Measurements from ENCODE around the gene SRRM4.

DNA sequence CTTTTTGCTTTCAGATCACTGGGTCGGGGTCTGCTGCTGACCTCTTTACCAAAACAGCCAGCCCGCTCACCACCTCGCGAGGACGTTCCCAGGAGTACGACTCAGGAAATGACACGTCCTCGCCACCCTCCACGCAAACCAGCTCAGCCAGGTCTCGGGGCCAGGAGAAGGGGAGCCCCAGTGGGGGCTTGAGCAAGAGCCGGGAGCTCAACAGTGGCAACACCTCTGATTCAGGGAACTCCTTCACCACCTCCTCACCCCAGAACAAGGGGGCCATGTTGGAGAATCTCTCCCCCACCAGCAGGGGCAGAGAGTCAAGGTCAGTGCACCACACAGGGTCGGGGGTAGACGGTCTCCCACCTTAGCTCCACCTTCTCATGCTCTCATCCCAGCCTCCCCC, 164.0 kb downstream of the SRRM4 start:
- TF ChIP-seq, protein P1, sequence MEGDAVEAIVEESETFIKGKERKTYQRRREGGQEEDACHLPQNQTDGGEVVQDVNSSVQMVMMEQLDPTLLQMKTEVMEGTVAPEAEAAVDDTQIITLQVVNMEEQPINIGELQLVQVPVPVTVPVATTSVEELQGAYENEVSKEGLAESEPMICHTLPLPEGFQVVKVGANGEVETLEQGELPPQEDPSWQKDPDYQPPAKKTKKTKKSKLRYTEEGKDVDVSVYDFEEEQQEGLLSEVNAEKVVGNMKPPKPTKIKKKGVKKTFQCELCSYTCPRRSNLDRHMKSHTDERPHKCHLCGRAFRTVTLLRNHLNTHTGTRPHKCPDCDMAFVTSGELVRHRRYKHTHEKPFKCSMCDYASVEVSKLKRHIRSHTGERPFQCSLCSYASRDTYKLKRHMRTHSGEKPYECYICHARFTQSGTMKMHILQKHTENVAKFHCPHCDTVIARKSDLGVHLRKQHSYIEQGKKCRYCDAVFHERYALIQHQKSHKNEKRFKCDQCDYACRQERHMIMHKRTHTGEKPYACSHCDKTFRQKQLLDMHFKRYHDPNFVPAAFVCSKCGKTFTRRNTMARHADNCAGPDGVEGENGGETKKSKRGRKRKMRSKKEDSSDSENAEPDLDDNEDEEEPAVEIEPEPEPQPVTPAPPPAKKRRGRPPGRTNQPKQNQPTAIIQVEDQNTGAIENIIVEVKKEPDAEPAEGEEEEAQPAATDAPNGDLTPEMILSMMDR (optimal IDR thresholded peaks at IDR 0.05 in 1 of 3, IDR thresholded peaks at IDR 0.05 in 1 of 3, conservative IDR thresholded peaks at IDR 0.05 in 1 of 3; ENCODE audit: extremely low read depth in 1 of 3, insufficient read depth in 2 of 3, low read length in 3 of 3), result no peak
- TF ChIP-seq EZH2 (IDR thresholded peaks at IDR 0.05; ENCODE audit: low read length), result no peak

All from keratinocyte (primary cell).